HEK293 (cell line): Measurements from ENCODE around the gene REC114.

Experiments
- CTCF ChIA-PET: fragments of 350-600 bp; formaldehyde crosslinking; extraction: SDS; loops from one replicate; lab custom pipeline; 2021; ENCODE audit warnings: antibody characterized with exemption; lab: Yijun Ruan, JAX
- POLR2A ChIA-PET: fragments of 300-600 bp; formaldehyde crosslinking; extraction: SDS; loops from one replicate; lab custom pipeline; 2020; ENCODE audit warnings: antibody characterized with exemption, inconsistent platforms; lab: Yijun Ruan, JAX
- H3K27ac ChIP-seq: fragments of 200-500 bp; sonication (Bioruptor generic); 2 replicates; pipeline ENCODE4 v1.5.1; 2014; ENCODE audit warnings: low read depth, low read length, control low read depth, inconsistent platforms; ENCODE audit errors: extremely low read depth
- H3K36me3 ChIP-seq, 2 experiments: fragments of 200-500 bp in 1 of 2; sonication (Bioruptor generic) in 1 of 2; 1 replicate in 1 of 2; 2 replicates in 1 of 2; pipeline ENCODE4 v1.5.1; 2014 to 2017; ENCODE audit warnings: inconsistent platforms in 2 of 2, low read length in 2 of 2; ENCODE audit not compliant: control insufficient read depth in 2 of 2, insufficient read depth in 1 of 2
- H3K4me1 ChIP-seq: fragments of 200-500 bp; sonication (Bioruptor generic); 2 replicates; pipeline ENCODE4 v1.5.1; 2014; ENCODE audit warnings: mild to moderate bottlenecking, low read length, inconsistent platforms; ENCODE audit not compliant: control insufficient read depth, insufficient read depth
- H3K4me3 ChIP-seq: 2 replicates; pipeline ENCODE4 v1.5.1; 2011; ENCODE audit warnings: low read depth, mild to moderate bottlenecking, control low read depth, low read length, moderate library complexity
- H3K9me3 ChIP-seq: fragments of 200-500 bp; sonication (Bioruptor generic); 2 replicates; pipeline ENCODE4 v1.5.1; 2014; ENCODE audit warnings: low read depth, low read length, inconsistent platforms; ENCODE audit not compliant: control insufficient read depth, insufficient read depth
- HOXA7 ChIP-seq: sonication (generic); formaldehyde crosslinking; IDR thresholded peaks from 2 replicates; pipeline ENCODE4 v1.8.1; 2022; ENCODE audit warnings: missing genetic modification reagents, borderline replicate concordance
- KLF16 ChIP-seq: fragments of 450-650 bp; formaldehyde crosslinking; IDR thresholded peaks from 2 replicates; pipeline ENCODE4 v1.5.1; 2017; ENCODE audit warnings: missing biosample characterization, missing genetic modification characterization
- SP3 ChIP-seq: fragments of 450-650 bp; formaldehyde crosslinking; IDR thresholded peaks from 2 replicates; pipeline ENCODE4 v1.5.1; 2016; ENCODE audit warnings: missing biosample characterization, missing genetic modification characterization
- ZFP37 ChIP-seq: fragments of 450-650 bp; formaldehyde crosslinking; IDR thresholded peaks from 2 replicates; pipeline ENCODE4 v1.5.1; 2016; ENCODE audit warnings: missing biosample characterization, missing genetic modification characterization
- ZNF155 ChIP-seq: fragments of 450-650 bp; formaldehyde crosslinking; IDR thresholded peaks from 2 replicates; pipeline ENCODE4 v1.5.1; 2016; ENCODE audit warnings: missing biosample characterization, missing genetic modification characterization
- ZNF174 ChIP-seq: fragments of 450-650 bp; formaldehyde crosslinking; IDR thresholded peaks from 2 replicates; pipeline ENCODE4 v1.5.0; 2017; ENCODE audit warnings: missing biosample characterization, mild to moderate bottlenecking, missing genetic modification characterization
- ZNF223 ChIP-seq: fragments of 450-650 bp; formaldehyde crosslinking; IDR thresholded peaks from 2 replicates; pipeline ENCODE4 v1.5.1; 2016; ENCODE audit warnings: missing biosample characterization, missing genetic modification characterization
- ZNF302 ChIP-seq: fragments of 450-650 bp; formaldehyde crosslinking; IDR thresholded peaks from 2 replicates; pipeline ENCODE4 v1.5.1; 2016; ENCODE audit warnings: missing biosample characterization, missing genetic modification characterization, low read depth
- ZNF335 ChIP-seq: fragments of 450-650 bp; formaldehyde crosslinking; conservative IDR thresholded peaks from 2 replicates; pipeline ENCODE4 v1.5.1; 2016; ENCODE audit warnings: missing biosample characterization, missing genetic modification characterization
- ZNF561 ChIP-seq: fragments of 450-650 bp; IDR thresholded peaks from 2 replicates; pipeline ENCODE4 v1.5.1; 2018; ENCODE audit warnings: missing biosample characterization, missing genetic modification characterization, borderline replicate concordance
- ZNF596 ChIP-seq: fragments of 450-650 bp; IDR thresholded peaks from 2 replicates; pipeline ENCODE4 v1.5.0; 2018; ENCODE audit warnings: missing biosample characterization, mild to moderate bottlenecking, missing genetic modification characterization, moderate library complexity
- ZNF670 ChIP-seq: fragments of 450-650 bp; formaldehyde crosslinking; IDR thresholded peaks from 2 replicates; pipeline ENCODE4 v1.5.1; 2016; ENCODE audit warnings: missing biosample characterization, missing genetic modification characterization, low read depth
- ZNF777 ChIP-seq: fragments of 450-650 bp; formaldehyde crosslinking; IDR thresholded peaks from 2 replicates; pipeline ENCODE4 v1.5.1; 2017; ENCODE audit warnings: missing biosample characterization, missing genetic modification characterization, borderline replicate concordance
- TF ChIP-seq, protein P1 (sequence below): fragments of 450-650 bp; formaldehyde crosslinking; IDR thresholded peaks from 2 replicates; pipeline ENCODE4 v1.5.1; 2016; ENCODE audit warnings: missing biosample characterization, missing genetic modification characterization, borderline replicate concordance
- TF ChIP-seq, protein P2 (sequence below): fragments of 450-650 bp; formaldehyde crosslinking; IDR thresholded peaks from 2 replicates; pipeline ENCODE4 v1.5.1; 2016; ENCODE audit warnings: missing biosample characterization, missing genetic modification characterization
- TF ChIP-seq, protein P3 (sequence below): fragments of 450-650 bp; formaldehyde crosslinking; IDR thresholded peaks from 2 replicates; pipeline ENCODE4 v1.5.1; 2016; ENCODE audit warnings: missing biosample characterization, missing genetic modification characterization
- TF ChIP-seq, protein P4 (sequence below): fragments of 450-650 bp; formaldehyde crosslinking; conservative IDR thresholded peaks from 2 replicates; pipeline ENCODE4 v1.5.1; 2016; ENCODE audit warnings: low read depth, missing biosample characterization, missing genetic modification characterization
- TF ChIP-seq, protein P5 (sequence below): fragments of 450-650 bp; formaldehyde crosslinking; IDR thresholded peaks from 2 replicates; pipeline ENCODE4 v1.5.1; 2016; ENCODE audit warnings: missing biosample characterization, missing genetic modification characterization
- TF ChIP-seq, protein P6 (sequence below): fragments of 450-650 bp; formaldehyde crosslinking; IDR thresholded peaks from 2 replicates; pipeline ENCODE4; 2016; ENCODE audit warnings: missing biosample characterization, missing genetic modification characterization
- TF ChIP-seq, protein P7 (sequence below): fragments of 450-650 bp; formaldehyde crosslinking; IDR thresholded peaks from 2 replicates; pipeline ENCODE4 v1.5.1; 2016; ENCODE audit warnings: missing biosample characterization, missing genetic modification characterization

REC114 gene

DNA sequence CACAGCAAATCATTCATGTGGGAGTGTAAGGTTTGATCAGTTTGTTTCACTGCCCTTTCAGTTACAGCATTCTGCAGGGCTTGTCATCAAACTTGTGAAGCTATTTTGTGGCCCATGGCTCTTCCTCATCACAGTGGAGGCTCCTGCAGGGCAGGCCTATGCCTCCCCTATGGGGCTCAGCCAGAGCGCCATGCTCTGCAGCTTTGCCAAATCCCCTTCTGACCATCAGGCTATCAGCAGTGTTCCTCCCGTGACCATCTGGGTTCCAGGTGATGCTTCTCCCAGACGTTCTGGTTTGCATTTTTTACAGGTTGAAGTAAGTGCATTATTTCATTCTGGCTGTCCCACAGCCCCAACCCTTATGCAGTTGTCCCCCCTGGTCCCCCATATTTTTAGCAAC lies 28.1 kb upstream of the REC114 start:
- TF ChIP-seq ZNF561 (no peak), ZFP37 (tag by site-specific recombination) (no peak), HOXA7 (CRISPR knock-in tag) (no peak), ZNF174 (tag by site-specific recombination) (no peak), ZNF335 (tag by site-specific recombination) (no peak), KLF16 (no peak), ZNF302 (tag by site-specific recombination) (no peak), ZNF596 (tag by site-specific recombination) (no peak), ZNF670 (tag by site-specific recombination) (no peak), ZNF155 (tag by site-specific recombination) (no peak), ZNF223 (tag by site-specific recombination) (no peak), SP3 (no peak), ZNF777 (tag by site-specific recombination) (no peak)
- TF ChIP-seq, protein P1, sequence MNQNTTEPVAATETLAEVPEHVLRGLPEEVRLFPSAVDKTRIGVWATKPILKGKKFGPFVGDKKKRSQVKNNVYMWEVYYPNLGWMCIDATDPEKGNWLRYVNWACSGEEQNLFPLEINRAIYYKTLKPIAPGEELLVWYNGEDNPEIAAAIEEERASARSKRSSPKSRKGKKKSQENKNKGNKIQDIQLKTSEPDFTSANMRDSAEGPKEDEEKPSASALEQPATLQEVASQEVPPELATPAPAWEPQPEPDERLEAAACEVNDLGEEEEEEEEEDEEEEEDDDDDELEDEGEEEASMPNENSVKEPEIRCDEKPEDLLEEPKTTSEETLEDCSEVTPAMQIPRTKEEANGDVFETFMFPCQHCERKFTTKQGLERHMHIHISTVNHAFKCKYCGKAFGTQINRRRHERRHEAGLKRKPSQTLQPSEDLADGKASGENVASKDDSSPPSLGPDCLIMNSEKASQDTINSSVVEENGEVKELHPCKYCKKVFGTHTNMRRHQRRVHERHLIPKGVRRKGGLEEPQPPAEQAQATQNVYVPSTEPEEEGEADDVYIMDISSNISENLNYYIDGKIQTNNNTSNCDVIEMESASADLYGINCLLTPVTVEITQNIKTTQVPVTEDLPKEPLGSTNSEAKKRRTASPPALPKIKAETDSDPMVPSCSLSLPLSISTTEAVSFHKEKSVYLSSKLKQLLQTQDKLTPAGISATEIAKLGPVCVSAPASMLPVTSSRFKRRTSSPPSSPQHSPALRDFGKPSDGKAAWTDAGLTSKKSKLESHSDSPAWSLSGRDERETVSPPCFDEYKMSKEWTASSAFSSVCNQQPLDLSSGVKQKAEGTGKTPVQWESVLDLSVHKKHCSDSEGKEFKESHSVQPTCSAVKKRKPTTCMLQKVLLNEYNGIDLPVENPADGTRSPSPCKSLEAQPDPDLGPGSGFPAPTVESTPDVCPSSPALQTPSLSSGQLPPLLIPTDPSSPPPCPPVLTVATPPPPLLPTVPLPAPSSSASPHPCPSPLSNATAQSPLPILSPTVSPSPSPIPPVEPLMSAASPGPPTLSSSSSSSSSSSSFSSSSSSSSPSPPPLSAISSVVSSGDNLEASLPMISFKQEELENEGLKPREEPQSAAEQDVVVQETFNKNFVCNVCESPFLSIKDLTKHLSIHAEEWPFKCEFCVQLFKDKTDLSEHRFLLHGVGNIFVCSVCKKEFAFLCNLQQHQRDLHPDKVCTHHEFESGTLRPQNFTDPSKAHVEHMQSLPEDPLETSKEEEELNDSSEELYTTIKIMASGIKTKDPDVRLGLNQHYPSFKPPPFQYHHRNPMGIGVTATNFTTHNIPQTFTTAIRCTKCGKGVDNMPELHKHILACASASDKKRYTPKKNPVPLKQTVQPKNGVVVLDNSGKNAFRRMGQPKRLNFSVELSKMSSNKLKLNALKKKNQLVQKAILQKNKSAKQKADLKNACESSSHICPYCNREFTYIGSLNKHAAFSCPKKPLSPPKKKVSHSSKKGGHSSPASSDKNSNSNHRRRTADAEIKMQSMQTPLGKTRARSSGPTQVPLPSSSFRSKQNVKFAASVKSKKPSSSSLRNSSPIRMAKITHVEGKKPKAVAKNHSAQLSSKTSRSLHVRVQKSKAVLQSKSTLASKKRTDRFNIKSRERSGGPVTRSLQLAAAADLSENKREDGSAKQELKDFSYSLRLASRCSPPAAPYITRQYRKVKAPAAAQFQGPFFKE (tag by site-specific recombination), result no peak
- TF ChIP-seq, protein P2, sequence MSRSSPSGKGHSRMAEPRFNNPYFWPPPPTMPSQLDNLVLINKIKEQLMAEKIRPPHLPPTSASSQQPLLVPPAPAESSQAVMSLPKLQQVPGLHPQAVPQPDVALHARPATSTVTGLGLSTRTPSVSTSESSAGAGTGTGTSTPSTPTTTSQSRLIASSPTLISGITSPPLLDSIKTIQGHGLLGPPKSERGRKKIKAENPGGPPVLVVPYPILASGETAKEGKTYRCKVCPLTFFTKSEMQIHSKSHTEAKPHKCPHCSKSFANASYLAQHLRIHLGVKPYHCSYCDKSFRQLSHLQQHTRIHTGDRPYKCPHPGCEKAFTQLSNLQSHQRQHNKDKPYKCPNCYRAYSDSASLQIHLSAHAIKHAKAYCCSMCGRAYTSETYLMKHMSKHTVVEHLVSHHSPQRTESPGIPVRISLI, result no peak
- TF ChIP-seq, protein P3, sequence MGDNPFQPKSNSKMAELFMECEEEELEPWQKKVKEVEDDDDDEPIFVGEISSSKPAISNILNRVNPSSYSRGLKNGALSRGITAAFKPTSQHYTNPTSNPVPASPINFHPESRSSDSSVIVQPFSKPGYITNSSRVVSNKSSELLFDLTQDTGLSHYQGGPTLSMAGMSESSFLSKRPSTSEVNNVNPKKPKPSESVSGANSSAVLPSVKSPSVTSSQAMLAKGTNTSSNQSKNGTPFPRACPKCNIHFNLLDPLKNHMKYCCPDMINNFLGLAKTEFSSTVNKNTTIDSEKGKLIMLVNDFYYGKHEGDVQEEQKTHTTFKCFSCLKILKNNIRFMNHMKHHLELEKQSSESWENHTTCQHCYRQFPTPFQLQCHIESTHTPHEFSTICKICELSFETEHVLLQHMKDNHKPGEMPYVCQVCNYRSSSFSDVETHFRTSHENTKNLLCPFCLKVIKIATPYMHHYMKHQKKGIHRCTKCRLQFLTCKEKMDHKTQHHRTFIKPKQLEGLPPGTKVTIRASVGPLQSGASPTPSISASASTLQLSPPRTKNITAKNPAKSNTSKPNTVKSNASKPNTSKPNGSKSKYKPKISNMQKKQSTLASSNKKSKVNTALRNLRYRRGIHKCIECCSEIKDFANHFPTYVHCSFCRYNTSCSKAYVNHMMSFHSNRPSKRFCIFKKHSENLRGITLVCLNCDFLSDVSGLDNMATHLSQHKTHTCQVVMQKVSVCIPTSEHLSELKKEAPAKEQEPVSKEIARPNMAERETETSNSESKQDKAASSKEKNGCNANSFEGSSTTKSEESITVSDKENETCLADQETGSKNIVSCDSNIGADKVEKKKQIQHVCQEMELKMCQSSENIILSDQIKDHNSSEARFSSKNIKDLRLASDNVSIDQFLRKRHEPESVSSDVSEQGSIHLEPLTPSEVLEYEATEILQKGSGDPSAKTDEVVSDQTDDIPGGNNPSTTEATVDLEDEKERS (tag by site-specific recombination), result no peak
- TF ChIP-seq, protein P4, sequence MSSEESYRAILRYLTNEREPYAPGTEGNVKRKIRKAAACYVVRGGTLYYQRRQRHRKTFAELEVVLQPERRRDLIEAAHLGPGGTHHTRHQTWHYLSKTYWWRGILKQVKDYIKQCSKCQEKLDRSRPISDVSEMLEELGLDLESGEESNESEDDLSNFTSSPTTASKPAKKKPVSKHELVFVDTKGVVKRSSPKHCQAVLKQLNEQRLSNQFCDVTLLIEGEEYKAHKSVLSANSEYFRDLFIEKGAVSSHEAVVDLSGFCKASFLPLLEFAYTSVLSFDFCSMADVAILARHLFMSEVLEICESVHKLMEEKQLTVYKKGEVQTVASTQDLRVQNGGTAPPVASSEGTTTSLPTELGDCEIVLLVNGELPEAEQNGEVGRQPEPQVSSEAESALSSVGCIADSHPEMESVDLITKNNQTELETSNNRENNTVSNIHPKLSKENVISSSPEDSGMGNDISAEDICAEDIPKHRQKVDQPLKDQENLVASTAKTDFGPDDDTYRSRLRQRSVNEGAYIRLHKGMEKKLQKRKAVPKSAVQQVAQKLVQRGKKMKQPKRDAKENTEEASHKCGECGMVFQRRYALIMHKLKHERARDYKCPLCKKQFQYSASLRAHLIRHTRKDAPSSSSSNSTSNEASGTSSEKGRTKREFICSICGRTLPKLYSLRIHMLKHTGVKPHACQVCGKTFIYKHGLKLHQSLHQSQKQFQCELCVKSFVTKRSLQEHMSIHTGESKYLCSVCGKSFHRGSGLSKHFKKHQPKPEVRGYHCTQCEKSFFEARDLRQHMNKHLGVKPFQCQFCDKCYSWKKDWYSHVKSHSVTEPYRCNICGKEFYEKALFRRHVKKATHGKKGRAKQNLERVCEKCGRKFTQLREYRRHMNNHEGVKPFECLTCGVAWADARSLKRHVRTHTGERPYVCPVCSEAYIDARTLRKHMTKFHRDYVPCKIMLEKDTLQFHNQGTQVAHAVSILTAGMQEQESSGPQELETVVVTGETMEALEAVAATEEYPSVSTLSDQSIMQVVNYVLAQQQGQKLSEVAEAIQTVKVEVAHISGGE, result no peak
- TF ChIP-seq, protein P5, sequence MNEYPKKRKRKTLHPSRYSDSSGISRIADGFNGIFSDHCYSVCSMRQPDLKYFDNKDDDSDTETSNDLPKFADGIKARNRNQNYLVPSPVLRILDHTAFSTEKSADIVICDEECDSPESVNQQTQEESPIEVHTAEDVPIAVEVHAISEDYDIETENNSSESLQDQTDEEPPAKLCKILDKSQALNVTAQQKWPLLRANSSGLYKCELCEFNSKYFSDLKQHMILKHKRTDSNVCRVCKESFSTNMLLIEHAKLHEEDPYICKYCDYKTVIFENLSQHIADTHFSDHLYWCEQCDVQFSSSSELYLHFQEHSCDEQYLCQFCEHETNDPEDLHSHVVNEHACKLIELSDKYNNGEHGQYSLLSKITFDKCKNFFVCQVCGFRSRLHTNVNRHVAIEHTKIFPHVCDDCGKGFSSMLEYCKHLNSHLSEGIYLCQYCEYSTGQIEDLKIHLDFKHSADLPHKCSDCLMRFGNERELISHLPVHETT (tag by site-specific recombination), result no peak
- TF ChIP-seq, protein P6, sequence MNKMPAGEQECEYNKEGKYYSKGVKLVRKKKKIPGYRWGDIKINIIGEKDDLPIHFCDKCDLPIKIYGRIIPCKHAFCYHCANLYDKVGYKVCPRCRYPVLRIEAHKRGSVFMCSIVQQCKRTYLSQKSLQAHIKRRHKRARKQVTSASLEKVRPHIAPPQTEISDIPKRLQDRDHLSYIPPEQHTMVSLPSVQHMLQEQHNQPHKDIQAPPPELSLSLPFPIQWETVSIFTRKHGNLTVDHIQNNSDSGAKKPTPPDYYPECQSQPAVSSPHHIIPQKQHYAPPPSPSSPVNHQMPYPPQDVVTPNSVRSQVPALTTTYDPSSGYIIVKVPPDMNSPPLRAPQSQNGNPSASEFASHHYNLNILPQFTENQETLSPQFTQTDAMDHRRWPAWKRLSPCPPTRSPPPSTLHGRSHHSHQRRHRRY (tag by site-specific recombination), result no peak
- TF ChIP-seq, protein P7, sequence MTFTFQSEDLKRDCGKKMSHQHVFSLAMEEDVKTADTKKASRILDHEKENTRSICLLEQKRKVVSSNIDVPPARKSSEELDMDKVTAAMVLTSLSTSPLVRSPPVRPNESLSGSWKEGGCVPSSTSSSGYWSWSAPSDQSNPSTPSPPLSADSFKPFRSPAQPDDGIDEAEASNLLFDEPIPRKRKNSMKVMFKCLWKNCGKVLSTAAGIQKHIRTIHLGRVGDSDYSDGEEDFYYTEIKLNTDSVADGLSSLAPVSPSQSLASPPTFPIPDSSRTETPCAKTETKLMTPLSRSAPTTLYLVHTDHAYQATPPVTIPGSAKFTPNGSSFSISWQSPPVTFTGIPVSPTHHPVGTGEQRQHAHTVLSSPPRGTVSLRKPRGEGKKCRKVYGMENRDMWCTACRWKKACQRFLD (tag by site-specific recombination), result no peak
- TF ChIP-seq, all 188 proteins: peak for 0
- Histone ChIP-seq H3K27ac (no peak overlapping the region), H3K4me1 (no peaks in the 10 kb centered on the region), H3K36me3 (no peaks in the 10 kb centered on the region), H3K4me3 (no peak overlapping the region), H3K9me3 (no peaks in the 10 kb centered on the region)
- POLR2A ChIA-PET, result no interaction called here
- CTCF ChIA-PET, result interaction anchor here (0.6 kb wide), 1 partner anchor 135 kb away, joined by 3 read pairs; no protein-coding TSS in a partner anchor
